Endothelial cell of umbilical vein (primary cell): ENCODE data around the gene AURKB. TPM values are rescaled to one million over a fixed set of nuclear protein-coding genes. Genes with fewer than 3 reads are reported as not detected.

Experiments
- BruUV-seq: library from RNA; stranded (reverse); fragments of 400-500 nt; replicated peaks from 2 replicates; lab custom pipeline; 2021; lab: Mats Ljungman, UMichigan
- CTCF ChIA-PET: fragments of 300-600, 350-600 bp; sonication (Branson Sonifier 250); formaldehyde crosslinking; loops from one replicate; lab custom pipeline; 2021; ENCODE audit warnings: antibody characterized with exemption, inconsistent platforms; lab: Charles Lee
- POLR2A ChIA-PET: fragments of 300-600, 350-600 bp; sonication (Branson Sonifier 250); formaldehyde crosslinking; loops from one replicate; lab custom pipeline; 2021; ENCODE audit warnings: antibody characterized with exemption, inconsistent platforms; lab: Charles Lee
- DNase-seq: peaks from one replicate; pipeline ENCODE4 v3.0.0-alpha.2; 2011; ENCODE audit warnings: low read depth, low spot score
- FAIRE-seq: peaks from 2 replicates; lab custom pipeline; 2011; peaks lifted over from hg19 to GRCh38; lab: Jason Lieb, UNC
- H2AFZ ChIP-seq: 2 replicates; pipeline ENCODE4 v1.6.0; 2012; ENCODE audit warnings: low read depth, low read length, control low read depth, inconsistent platforms
- H3K27ac ChIP-seq: 2 replicates; pipeline ENCODE4 v1.5.1; 2011; ENCODE audit warnings: low read depth, mild to moderate bottlenecking, control low read depth, low read length, moderate library complexity; ENCODE audit not compliant: insufficient read depth
- H3K27me3 ChIP-seq, 2 experiments: 2 replicates each; pipeline versions ENCODE4 v1.6.0 to v1.6.1; 2011; ENCODE audit warnings: low read length in 2 of 2, mixed read lengths in 1 of 2; ENCODE audit not compliant: control insufficient read depth in 2 of 2, insufficient read depth in 2 of 2
- H3K36me3 ChIP-seq, 2 experiments: 2 replicates in 1 of 2; 3 replicates in 1 of 2; pipeline ENCODE4 v1.5.1; 2011; ENCODE audit warnings: low read length in 2 of 2, mild to moderate bottlenecking in 1 of 2, moderate library complexity in 1 of 2; ENCODE audit not compliant: control insufficient read depth in 2 of 2, insufficient read depth in 2 of 2; ENCODE audit errors: extremely low read depth in 1 of 2
- H3K4me1 ChIP-seq: 3 replicates; pipeline ENCODE4 v1.5.1; 2011; ENCODE audit warnings: mild to moderate bottlenecking, low read length; ENCODE audit not compliant: control insufficient read depth, insufficient read depth; ENCODE audit errors: extremely low read depth
- H3K4me2 ChIP-seq: 2 replicates; pipeline ENCODE4 v1.6.1; 2011; ENCODE audit warnings: low read length, control low read depth, mixed read lengths; ENCODE audit not compliant: insufficient read depth
- H3K4me3 ChIP-seq, 3 experiments: fragments of 200-600 bp in 1 of 3; sonication (generic), shearing (Covaris generic) in 1 of 3; replicated peaks in 1 of 3; 2 replicates each; pipeline ENCODE4 v1.5.1; 2011 to 2016; ENCODE audit warnings: control low read depth in 3 of 3, low read length in 3 of 3, mild to moderate bottlenecking in 2 of 3, inconsistent platforms in 1 of 3, low read depth in 1 of 3, moderate library complexity in 1 of 3; ENCODE audit not compliant: insufficient read depth in 1 of 3
- H3K79me2 ChIP-seq: 2 replicates; pipeline ENCODE4 v1.6.0; 2012; ENCODE audit warnings: low read length, inconsistent platforms; ENCODE audit not compliant: control insufficient read depth, insufficient read depth
- H3K9ac ChIP-seq: replicated peaks from 2 replicates; pipeline ENCODE3; 2011; ENCODE audit warnings: low read length, control low read depth; ENCODE audit not compliant: insufficient read depth; ENCODE audit errors: extremely low read depth
- H3K9me1 ChIP-seq: replicated peaks from 3 replicates; pipeline ENCODE4 v1.6.0; 2011; ENCODE audit warnings: mild to moderate bottlenecking, low read length; ENCODE audit not compliant: control insufficient read depth, insufficient read depth; ENCODE audit errors: extremely low read depth
- H3K9me3 ChIP-seq: replicated peaks from 2 replicates; pipeline ENCODE4 v1.5.1; 2012; ENCODE audit warnings: low read length, inconsistent platforms; ENCODE audit not compliant: control insufficient read depth, insufficient read depth
- H4K20me1 ChIP-seq: replicated peaks from 2 replicates; pipeline ENCODE3; 2011; ENCODE audit warnings: mild to moderate bottlenecking, low read length; ENCODE audit not compliant: control insufficient read depth, insufficient read depth; ENCODE audit errors: extremely low read depth
- EZH2 ChIP-seq: IDR thresholded peaks from 2 replicates; pipeline ENCODE4 v1.6.1; 2012; ENCODE audit warnings: borderline replicate concordance, low read depth, mild to moderate bottlenecking, moderate library complexity, low read length, inconsistent platforms; ENCODE audit not compliant: severe bottlenecking
- FOS ChIP-seq: IDR thresholded peaks from 2 replicates; pipeline ENCODE4 v1.6.1; 2011; ENCODE audit warnings: mild to moderate bottlenecking, low read length, moderate library complexity, borderline replicate concordance; ENCODE audit not compliant: insufficient read depth
- GATA2 ChIP-seq: IDR thresholded peaks from 2 replicates; pipeline ENCODE4 v1.7.0; 2011; ENCODE audit warnings: low read depth, mild to moderate bottlenecking, moderate library complexity, mixed read lengths, low read length; ENCODE audit not compliant: insufficient read length, insufficient read depth
- JUN ChIP-seq: IDR thresholded peaks from 2 replicates; pipeline ENCODE4 v1.6.1; 2011; ENCODE audit warnings: borderline replicate concordance, low read depth; ENCODE audit not compliant: insufficient read length, insufficient read depth
- MYC ChIP-seq: IDR thresholded peaks from one replicate; pipeline ENCODE4 v1.6.1; 2011; ENCODE audit warnings: mild to moderate bottlenecking, low read depth, low read length
- POLR2A ChIP-seq: IDR thresholded peaks from 2 replicates; pipeline ENCODE4 v1.6.1; 2012; ENCODE audit warnings: low read depth, mild to moderate bottlenecking, control low read depth, low read length
- POLR2AphosphoS5 ChIP-seq: IDR thresholded peaks from 2 replicates; pipeline ENCODE4 v1.6.1; 2012; ENCODE audit warnings: low read depth, mild to moderate bottlenecking, control low read depth, low read length, moderate library complexity; ENCODE audit not compliant: insufficient read depth
- dilution Hi-C: fragments of 300-500 bp; cut with MboI; formaldehyde crosslinking; loops from one replicate; pipeline ENCODE4 v1.15.0; 2019; ENCODE audit warnings: low sequenced_read_pairs; ENCODE audit not compliant: extremely low pct_ligation_motif_present
- intact Hi-C: fragments of 100-400 bp; cut with micrococcal nuclease; formaldehyde crosslinking; loops from one replicate; pipeline ENCODE4 v1.10.0; 2022
- polyA plus RNA-seq, 4 experiments: library from polyadenylated mRNA; depleted of rRNA in 3 of 4; stranded (reverse) in 3 of 4; unstranded in 1 of 4; fragments of >200 nt; gene quantifications; 2 replicates each; pipeline versions ENCODE4 v1.2.1 to v1.2.3, GENCODE V29; 2011 to 2012; ENCODE audit warnings: missing spikeins in 1 of 4
- total RNA-seq: library from RNA; stranded (reverse); gene quantifications from 2 replicates; pipeline ENCODE4 v1.2.3, GENCODE V29; 2021
- TF ChIP-seq, protein P1 (sequence below), 2 donors: IDR thresholded peaks; 1 replicate in 1 of 2; 2 replicates in 1 of 2; pipeline ENCODE4 v1.5.1; 2011; ENCODE audit warnings: low read length in 2 of 2, mild to moderate bottlenecking in 2 of 2, moderate library complexity in 2 of 2, control low read depth in 1 of 2, inconsistent platforms in 1 of 2, low read depth in 1 of 2; ENCODE audit not compliant: insufficient read depth in 1 of 2; ENCODE audit errors: extremely low read depth in 1 of 2
- TF ChIP-seq, protein P2 (sequence below): IDR thresholded peaks from 2 replicates; pipeline ENCODE4 v1.6.1; 2011; ENCODE audit not compliant: insufficient read depth, insufficient read length

AURKB gene
- total and polyA plus RNA-seq, 2 donors (not counting 3 experiments of a cell fraction or from before 2014, with no cell fraction given), result 67.8 to 107 TPM

DNA sequence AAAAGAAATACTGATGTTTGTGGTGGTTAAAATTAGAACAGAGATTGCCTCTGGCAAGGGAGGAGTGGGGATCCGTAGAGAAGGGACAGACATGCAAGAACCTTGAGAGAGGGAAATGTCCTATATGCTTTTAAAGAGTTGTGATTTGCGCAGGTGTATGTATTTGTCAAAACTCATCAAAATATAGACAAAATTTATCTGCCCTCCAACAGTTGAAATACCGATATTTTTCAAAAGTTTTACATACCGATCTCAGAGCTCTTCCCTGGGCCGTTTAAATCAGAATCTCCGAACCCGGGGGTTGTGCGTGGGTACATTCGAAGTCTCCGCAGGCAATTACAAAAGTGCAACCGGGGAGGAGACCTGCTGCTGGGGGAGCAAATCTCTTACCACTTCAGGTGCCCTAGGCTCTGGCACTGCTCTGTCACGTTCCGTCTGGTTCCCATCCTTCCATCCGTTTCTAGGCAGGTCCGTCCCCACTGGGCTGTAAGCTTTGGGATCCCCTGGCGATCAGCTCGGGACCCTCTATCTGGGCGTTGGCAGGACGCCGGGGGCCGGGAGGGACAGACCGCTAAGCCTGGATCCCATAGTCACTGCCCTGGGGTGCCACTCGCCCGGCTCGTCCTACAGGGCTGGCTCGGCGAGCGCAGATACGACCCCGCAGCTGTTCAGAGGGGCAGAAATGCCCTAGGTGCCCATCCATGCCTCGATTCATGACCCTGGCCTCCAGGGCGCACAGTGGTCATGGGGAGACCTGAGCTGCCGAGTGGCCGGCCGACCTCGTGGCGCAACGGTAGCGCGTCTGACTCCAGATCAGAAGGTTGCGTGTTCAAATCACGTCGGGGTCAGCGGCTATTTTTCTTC lies 24.6 kb downstream of the AURKB start:
- peak overlapping the region; percentile 81 for H3K4me2 ChIP-seq
- H2AFZ ChIP-seq, result peak overlapping the region; percentile 65
- no TSS peak for BruUV-seq
- DNase-seq (peak; percentile 79), FAIRE-seq (peak; percentile 61)
- peaks cover 19% of the 10 kb centered on the region for H3K4me1 ChIP-seq
- H3K9me1 ChIP-seq, result no peaks in the 10 kb centered on the region
- ChIA-PET CTCF (interaction anchor here (0.9 to 1.6 kb wide), 3 partner anchors 9 to 64 kb away, joined by 3 to 4 read pairs (median 3); partner anchors contain the start of gene TMEM107), POLR2A (interaction anchor here (1.2 kb wide), 1 partner anchor 13 kb away, joined by 9 read pairs; no protein-coding TSS in a partner anchor)
- H3K9ac ChIP-seq, result peak overlapping the region; percentile 49
- H3K9me3 ChIP-seq, result no peaks in the 10 kb centered on the region
- no peaks in the 10 kb centered on the region for H3K36me3 ChIP-seq
- dilution Hi-C loops, result no loop called here
- no peaks in the 10 kb centered on the region for H4K20me1 ChIP-seq
- intact Hi-C loops, result loop anchor here (1.0 to 2.0 kb wide), 5 partner anchors 13 to 115 kb away; partner anchors contain the start of gene CTC1
- peak overlapping the region; percentile 26 for H3K27ac ChIP-seq
- H3K27me3 ChIP-seq, result no peaks in the 10 kb centered on the region
- TF ChIP-seq POLR2AphosphoS5 (no peak), JUN (no peak), MYC (no peak), POLR2A (no peak), GATA2 (no peak), EZH2 (no peak), FOS (no peak)
- TF ChIP-seq, protein P1, sequence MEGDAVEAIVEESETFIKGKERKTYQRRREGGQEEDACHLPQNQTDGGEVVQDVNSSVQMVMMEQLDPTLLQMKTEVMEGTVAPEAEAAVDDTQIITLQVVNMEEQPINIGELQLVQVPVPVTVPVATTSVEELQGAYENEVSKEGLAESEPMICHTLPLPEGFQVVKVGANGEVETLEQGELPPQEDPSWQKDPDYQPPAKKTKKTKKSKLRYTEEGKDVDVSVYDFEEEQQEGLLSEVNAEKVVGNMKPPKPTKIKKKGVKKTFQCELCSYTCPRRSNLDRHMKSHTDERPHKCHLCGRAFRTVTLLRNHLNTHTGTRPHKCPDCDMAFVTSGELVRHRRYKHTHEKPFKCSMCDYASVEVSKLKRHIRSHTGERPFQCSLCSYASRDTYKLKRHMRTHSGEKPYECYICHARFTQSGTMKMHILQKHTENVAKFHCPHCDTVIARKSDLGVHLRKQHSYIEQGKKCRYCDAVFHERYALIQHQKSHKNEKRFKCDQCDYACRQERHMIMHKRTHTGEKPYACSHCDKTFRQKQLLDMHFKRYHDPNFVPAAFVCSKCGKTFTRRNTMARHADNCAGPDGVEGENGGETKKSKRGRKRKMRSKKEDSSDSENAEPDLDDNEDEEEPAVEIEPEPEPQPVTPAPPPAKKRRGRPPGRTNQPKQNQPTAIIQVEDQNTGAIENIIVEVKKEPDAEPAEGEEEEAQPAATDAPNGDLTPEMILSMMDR (IDR thresholded peaks at IDR 0.05; ENCODE audit: extremely low read depth in 1 of 2, insufficient read depth in 1 of 2, low read depth in 1 of 2, low read length in 2 of 2), result no peak
- TF ChIP-seq, protein P2, sequence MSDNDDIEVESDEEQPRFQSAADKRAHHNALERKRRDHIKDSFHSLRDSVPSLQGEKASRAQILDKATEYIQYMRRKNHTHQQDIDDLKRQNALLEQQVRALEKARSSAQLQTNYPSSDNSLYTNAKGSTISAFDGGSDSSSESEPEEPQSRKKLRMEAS, result no peak
- peak overlapping the region; percentile 55 to 83 (median 71) for H3K4me3 ChIP-seq
- peaks cover 8% of the 10 kb centered on the region for H3K79me2 ChIP-seq
